HepG2 (cell line): ENCODE results near the gene RBM12. TPM values are rescaled to one million over a fixed set of nuclear protein-coding genes. Genes with fewer than 3 reads are reported as not detected.

Experiments
- CHCHD3 ChIP-seq: sonication (generic); formaldehyde crosslinking; IDR thresholded peaks from 2 replicates; pipeline ENCODE4 v1.8.0; 2022; ENCODE audit warnings: mild to moderate bottlenecking, missing genetic modification reagents, moderate library complexity
- DMAP1 ChIP-seq: IDR thresholded peaks from 2 replicates; pipeline ENCODE4 v1.6.1; 2016
- DMTF1 ChIP-seq: sonication (generic); formaldehyde crosslinking; IDR thresholded peaks from 2 replicates; pipeline ENCODE4 v1.4.0; 2020; ENCODE audit warnings: mild to moderate bottlenecking, missing genetic modification reagents
- IKZF5 ChIP-seq: IDR thresholded peaks from 2 replicates; pipeline ENCODE4 v1.6.1; 2018; ENCODE audit warnings: missing genetic modification reagents, mild to moderate bottlenecking, missing compliant biosample characterization
- KDM1A ChIP-seq: IDR thresholded peaks from 2 replicates; pipeline ENCODE4 v1.6.1; 2016; ENCODE audit warnings: missing compliant biosample characterization
- POLR2G ChIP-seq: fragments of 200-400 bp; formaldehyde crosslinking; IDR thresholded peaks from 2 replicates; pipeline ENCODE4 v1.6.1; 2018; ENCODE audit warnings: mild to moderate bottlenecking, low read depth, low read length, moderate library complexity
- SIX1 ChIP-seq: sonication (generic); formaldehyde crosslinking; IDR thresholded peaks from 2 replicates; pipeline ENCODE4 v1.4.0; 2020; ENCODE audit warnings: missing genetic modification reagents, borderline replicate concordance
- SKIL ChIP-seq: sonication (generic); formaldehyde crosslinking; IDR thresholded peaks from 2 replicates; pipeline ENCODE4 v1.8.0; 2022; ENCODE audit warnings: missing genetic modification reagents, mild to moderate bottlenecking, moderate library complexity, borderline replicate concordance
- SRSF4 ChIP-seq: fragments of 200-400 bp; formaldehyde crosslinking; IDR thresholded peaks from one replicate; pipeline ENCODE4 v1.6.1; 2018; ENCODE audit warnings: mild to moderate bottlenecking, low read depth, low read length, moderate library complexity; ENCODE audit not compliant: poor library complexity, severe bottlenecking
- ZNF124 ChIP-seq: sonication (generic); formaldehyde crosslinking; IDR thresholded peaks from 2 replicates; pipeline ENCODE4 v1.4.0; 2020; ENCODE audit warnings: missing genetic modification reagents
- ZNF251 ChIP-seq: sonication (generic); formaldehyde crosslinking; IDR thresholded peaks from 2 replicates; pipeline ENCODE4 v1.9.0; 2021; ENCODE audit warnings: mild to moderate bottlenecking, missing genetic modification reagents
- ZNF275 ChIP-seq: sonication (generic); formaldehyde crosslinking; IDR thresholded peaks from 2 replicates; pipeline ENCODE4 v1.8.0; 2022; ENCODE audit warnings: missing genetic modification reagents, mild to moderate bottlenecking, inconsistent platforms, borderline replicate concordance
- ZNF354B ChIP-seq: sonication (generic); formaldehyde crosslinking; IDR thresholded peaks from 2 replicates; pipeline ENCODE4 v1.8.0; 2022; ENCODE audit warnings: mild to moderate bottlenecking, missing genetic modification reagents
- ZNF546 ChIP-seq: sonication (generic); formaldehyde crosslinking; conservative IDR thresholded peaks from 2 replicates; pipeline ENCODE4 v1.8.1; 2023; ENCODE audit warnings: mild to moderate bottlenecking, missing genetic modification reagents
- ZNF646 ChIP-seq: sonication (generic); formaldehyde crosslinking; IDR thresholded peaks from 2 replicates; pipeline ENCODE4 v1.9.0; 2021; ENCODE audit warnings: mild to moderate bottlenecking, missing genetic modification reagents
- ZSCAN20 ChIP-seq: sonication (generic); formaldehyde crosslinking; IDR thresholded peaks from 2 replicates; pipeline ENCODE4 v1.4.0; 2020; ENCODE audit warnings: missing genetic modification reagents, mild to moderate bottlenecking, borderline replicate concordance
- polyA plus RNA-seq, 8 experiments: library from polyadenylated mRNA; depleted of rRNA in 3 of 8; stranded (reverse) in 7 of 8; unstranded in 1 of 8; fragments of >200 nt; fragmentation: Illumina TruSeq in 4 of 8; extraction: Trizol in 4 of 8; gene quantifications; 2 replicates each; pipeline versions ENCODE4 v1.2.1 to v1.2.3, GENCODE V29; 2011 to 2016; ENCODE audit warnings: low read depth in 4 of 8, missing spikeins in 1 of 8, mixed read lengths in 1 of 8; ENCODE audit not compliant: insufficient read depth in 1 of 8
- total RNA-seq, 5 experiments: library from RNA; depleted of rRNA; stranded (reverse); fragments of >200 nt; fragmentation: Illumina TruSeq; extraction: Trizol; gene quantifications; 2 replicates each; pipeline ENCODE4 v1.2.3, GENCODE V29; 2016; ENCODE audit warnings: low read depth in 1 of 5

The RBM12 gene
- total and polyA plus RNA-seq, 2 of the 13 experiments (the other 11 are each of a cell fraction or from before 2014, with no cell fraction given), result 97.9 to 104 TPM

- TF ChIP-seq ZNF546 (CRISPR knock-in tag) (no peak), IKZF5 (CRISPR knock-in tag) (no peak), DMAP1 (CRISPR knock-in tag) (peak; percentile 9; the same call in 1 of the 2 replicates), ZSCAN20 (CRISPR knock-in tag) (no peak), DMTF1 (CRISPR knock-in tag) (no peak), SKIL (CRISPR knock-in tag) (no peak), SIX1 (CRISPR knock-in tag) (peak; percentile 71), ZNF251 (CRISPR knock-in tag) (no peak), ZNF646 (no peak), SRSF4 (no peak), ZNF124 (CRISPR knock-in tag) (0 out of 2 replicates have a peak, but pooled peaks have one; percentile 15), ZNF354B (no peak), CHCHD3 (no peak), KDM1A (CRISPR knock-in tag) (no peak), POLR2G (no peak), ZNF275 (CRISPR knock-in tag) (peak; percentile 59; the same call in 1 of the 2 replicates)
Observed at GRCh38 chr20:35697696-35698297, 33.1 kb upstream of the RBM12 start (continued).
